T1000 (cell line): ENCODE results near the gene BMPER.

Experiments
- DNase-seq: peaks from one replicate; lab custom pipeline; 2025; ENCODE audit warnings: mixed read lengths; lab: John Stamatoyannopoulos, UW

Gene BMPER

DNA sequence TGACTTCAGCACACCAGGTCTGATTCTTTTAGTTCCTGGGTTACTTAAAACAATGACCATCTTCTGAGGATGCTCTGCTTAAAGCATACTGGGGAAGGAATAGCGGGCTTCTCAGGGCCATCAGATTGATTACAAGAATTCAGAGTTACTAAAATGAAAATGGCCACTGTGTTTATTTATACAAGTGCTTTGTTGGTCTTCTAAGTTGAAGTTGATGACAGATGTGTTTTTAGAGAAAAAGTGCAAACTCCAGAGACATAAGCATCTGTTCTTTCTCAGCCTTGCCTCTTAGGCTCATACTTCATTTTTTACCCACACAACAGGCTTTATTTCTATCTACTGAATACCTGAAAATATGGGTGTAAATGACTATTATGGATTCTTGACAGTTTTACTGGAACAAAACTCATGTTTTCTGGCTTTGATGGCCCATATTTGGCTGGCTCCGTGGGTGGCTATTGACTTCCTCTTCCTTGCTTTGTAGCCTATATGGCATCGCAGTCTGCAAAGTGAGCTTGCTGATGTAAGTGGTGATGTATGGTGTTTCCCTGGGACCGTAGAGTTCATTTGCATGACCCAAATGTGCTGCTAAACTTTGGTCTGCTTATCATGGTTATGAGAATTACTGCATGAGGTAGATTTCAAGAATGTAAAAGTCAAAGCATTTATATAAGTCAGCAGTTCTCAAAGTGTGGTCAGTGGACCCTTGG lies 121.3 kb downstream of the BMPER start:
- no peak for DNase-seq

DNA sequence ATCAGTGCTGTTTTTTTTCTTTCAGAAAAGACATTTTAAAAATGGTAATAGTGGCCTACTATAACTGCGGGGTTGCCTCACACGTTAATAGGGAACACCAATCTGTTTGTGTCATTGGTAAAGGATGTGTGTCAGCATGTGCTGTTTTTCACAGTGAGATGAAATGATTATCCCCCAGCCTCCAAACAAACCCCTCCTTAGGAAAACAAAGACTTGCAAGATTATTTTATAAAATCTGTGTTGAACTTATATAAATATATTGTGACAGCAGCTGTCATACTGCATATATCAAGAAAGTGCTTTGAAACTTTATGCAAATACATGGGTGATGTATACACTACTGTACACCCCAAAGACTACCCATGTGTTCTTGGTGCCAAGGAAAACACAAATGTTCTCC lies 125.8 kb downstream of the BMPER start:
- no peak for DNase-seq

DNA sequence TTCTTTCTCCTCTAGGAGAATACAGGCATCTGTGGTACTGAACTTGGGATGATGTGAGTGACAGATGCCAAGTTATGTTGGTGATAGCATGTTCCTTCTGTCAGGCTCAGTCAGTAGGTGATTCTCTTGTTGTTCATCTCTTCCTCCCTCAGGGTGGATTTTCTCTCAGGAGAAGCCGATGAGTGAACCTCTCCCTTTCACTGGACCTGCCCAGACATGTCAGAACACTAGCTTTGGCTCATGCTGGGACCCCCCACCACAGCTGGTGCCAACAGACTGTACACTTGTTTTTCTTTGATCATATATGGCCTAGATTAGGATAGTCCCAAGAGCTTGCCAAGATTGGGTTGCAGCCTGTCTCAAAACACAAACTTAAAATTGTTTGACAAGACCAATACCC lies 129.4 kb downstream of the BMPER start:
- DNase-seq: no peak

- DNase-seq: no peak
These were observed 130.9 kb downstream of the BMPER start for GRCh38 chr7:34036051-34036920.

DNA sequence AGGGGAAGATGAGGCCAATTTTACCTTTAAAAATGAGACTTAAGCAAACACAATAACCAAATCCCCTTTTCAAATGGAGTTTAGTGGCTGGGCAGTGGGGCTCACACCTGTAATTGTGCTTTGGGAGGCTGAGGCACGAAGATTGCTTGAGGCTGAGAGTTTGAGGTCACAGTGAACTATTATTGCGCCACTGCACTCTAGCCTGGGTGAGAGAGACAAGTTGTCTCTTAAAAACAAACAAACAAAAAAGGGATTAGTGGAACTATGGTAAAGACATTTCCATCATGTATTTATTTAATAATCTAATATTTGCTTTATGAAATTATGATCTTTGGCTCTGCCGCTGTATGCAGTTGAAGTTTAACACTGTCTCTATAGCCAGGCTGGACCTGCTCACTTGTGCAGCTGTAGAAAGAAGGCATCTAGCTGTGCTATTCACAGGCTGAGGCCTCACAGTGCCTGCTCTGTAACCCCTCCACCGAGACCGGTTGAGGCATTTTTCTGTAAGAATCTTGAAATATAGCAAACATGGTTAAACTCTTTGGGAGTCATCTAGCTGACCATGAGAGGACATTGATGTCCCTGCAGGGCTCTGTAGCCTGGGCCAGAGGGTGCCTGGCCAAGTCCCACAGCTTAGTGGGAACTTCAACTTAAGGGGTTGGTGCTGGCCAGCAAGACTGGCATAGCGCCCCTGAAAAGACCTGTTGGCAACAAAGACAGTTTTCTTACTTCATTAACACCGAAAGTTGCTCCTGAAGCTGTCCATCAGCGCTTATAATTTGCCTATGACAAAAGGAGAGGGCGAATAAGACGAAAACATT lies 131.8 kb downstream of the BMPER start:
- DNase-seq: no peak

- DNase-seq: no peak
These were observed 133.6 kb downstream of the BMPER start for GRCh38 chr7:34038816-34039470.

DNA sequence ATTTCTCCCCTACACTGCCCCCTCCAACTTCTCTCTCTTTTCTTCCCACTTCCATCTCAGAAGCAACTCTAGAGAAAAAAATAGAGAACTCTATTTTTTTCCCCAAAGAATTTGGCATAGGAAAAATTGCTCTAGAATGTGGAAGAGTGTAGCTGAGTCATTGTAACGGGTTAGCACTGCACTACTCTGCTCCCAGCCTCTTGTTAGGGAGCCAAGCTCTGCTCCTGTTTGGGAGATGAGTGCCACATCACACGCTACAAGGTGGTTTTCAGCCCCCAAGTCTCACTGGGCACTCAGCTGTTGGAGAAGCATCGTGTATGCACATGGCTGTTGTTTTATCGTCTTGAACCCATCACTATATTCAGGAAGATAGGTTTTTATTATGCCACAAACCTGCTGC lies 136.4 kb downstream of the BMPER start:
- no peak for DNase-seq

- DNase-seq: no peak
These were observed 137.1 kb downstream of the BMPER start for GRCh38 chr7:34042406-34042805.

- no peak for DNase-seq
These were observed 138.3 kb downstream of the BMPER start for GRCh38 chr7:34043461-34044305.

DNA sequence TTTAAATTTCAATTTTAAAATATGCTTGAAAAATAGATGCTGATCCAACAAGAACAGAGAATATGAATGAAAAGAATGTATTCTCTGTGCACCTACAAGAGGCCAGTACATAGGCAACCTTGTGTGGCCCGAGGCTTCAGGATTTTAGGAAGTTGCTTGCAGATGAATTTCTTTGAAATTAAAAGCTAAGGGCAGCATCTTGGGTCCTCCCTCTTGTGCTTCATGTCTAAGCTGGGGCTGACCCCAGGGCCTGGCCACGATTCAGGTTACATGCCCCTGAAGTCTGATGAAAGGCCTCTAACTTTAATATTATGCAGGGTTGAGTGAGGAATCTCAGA lies 138.9 kb downstream of the BMPER start:
- DNase-seq: no peak

DNA sequence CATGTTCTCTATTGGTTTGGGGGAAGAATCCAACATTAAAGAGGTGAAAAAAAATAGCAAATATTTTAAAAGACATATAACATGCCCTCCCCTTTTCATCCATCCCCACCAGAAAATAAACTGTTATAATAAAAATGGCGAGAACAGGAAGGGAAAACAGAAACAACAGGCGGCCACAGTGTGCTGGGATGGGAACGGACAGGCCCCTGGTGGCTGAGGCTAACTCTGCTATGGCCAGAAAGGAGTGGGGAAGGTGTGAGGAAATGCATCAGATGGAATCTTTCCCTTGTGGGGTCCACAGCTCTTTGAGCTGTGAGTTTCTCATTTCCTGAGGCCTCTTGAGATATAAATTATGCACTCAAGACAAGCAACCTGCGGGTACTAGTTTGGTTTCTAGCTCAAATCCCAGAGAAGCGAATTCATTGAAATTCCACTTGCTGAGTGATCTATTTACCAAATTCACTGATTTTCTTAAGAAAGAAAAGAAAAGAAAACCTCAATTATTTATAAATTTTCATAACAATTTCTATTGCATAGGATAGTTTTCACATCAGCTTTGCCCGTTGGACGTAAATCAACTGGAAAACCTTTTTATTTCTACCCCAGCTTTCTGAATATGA lies 139.5 kb downstream of the BMPER start:
- DNase-seq: no peak

- DNase-seq: no peak
These were observed 143.1 kb downstream of the BMPER start for GRCh38 chr7:34048445-34048844.

- DNase-seq: no peak
These were observed 148.7 kb downstream of the BMPER start for GRCh38 chr7:34054075-34054474.

- DNase-seq: no peak
These were observed 151.8 kb downstream of the BMPER start for GRCh38 chr7:34057136-34057535.

- no peak for DNase-seq
These were observed 152.6 kb downstream of the BMPER start for GRCh38 chr7:34057956-34058355.

DNA sequence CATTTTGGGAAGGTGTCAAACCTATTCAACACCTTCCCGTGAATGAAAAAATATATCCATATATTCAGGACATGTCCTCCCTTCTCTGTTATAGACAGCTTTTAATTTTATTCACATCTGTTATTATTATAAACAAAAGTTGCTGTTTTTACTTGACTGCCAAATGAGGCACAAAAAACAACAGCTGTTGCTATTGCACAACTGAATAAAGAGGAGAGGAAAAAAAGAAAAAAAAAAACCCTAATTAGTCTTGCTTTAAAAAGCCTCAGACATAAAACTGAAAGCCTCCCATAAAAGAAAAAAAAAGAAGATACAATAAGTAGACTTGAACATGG lies 153.4 kb downstream of the BMPER start:
- DNase-seq: no peak

GRCh38 chr7:34059136-34059828 lies 153.9 kb downstream of the BMPER start:
- no peak for DNase-seq

DNA sequence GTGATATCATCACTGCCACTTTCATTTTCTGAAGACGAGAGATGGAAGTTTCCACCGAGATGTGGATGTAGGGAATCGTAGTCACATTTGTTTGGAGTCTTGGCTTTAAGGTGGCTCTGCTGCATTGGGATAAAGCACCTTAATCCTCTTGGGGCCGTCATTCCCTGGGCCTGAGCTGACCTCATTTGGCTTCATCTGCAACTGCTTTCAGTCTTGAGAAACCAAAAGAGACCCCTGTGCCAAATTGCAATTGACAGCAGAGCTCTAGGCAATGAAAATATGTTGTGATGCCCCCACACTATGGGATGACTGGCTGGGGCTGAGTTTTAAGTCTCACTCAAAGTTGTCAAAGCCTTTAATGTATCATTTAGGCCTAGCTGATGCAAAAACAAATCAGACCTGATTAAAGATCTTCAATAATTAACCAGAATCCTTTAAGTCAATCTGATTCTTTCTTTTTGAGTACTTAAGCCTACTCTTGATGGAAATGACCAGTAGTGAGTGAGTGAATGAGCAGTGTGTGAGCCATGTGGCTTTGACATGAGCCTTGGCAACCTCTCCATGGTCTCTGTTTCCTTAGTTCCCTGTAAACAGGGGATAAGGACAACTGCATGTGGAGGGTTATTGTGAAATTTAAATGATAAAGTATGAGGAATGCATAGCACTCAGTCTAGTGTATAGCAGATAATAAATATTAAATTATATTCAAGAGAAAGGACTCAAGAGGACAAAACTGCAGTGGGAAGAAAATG lies 155.0 kb downstream of the BMPER start:
- no peak for DNase-seq

DNA sequence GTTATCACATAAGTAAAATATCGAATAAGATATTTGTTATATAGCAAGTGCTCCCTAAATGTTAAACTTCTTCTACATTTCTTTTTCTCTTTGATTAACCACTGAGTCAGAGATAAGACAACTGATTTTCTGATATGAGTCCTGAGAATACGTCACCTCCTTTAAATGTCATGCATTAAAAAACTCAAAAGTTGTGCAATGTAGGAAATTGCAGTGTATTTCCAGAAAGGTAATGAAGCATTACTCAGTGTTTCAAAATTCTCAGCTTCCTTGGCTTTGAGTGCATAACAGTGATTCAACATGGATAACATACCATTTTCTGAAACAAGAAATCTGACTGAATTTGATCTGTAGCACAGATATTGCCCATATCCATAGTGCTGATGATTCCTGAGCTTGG lies 155.8 kb downstream of the BMPER start:
- no peak for DNase-seq

DNA sequence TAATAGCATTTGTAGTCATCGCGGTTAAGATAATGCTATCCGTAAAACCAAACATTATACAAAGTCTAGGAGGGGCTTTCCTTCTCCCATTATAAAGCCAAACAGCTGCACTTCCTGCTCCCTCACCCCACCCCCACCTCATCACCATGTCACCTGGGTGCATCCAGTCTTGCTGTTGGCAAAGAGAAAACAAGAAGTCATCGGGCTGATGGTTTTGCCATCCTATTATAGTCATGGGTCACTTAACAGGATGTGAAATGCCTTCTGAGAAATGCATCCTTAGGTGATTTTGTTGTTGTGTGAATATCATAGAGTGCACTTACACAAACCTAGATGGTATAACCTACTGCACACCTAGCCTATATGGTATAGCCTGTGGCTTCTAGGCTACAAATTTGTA lies 157.0 kb downstream of the BMPER start:
- no peak for DNase-seq
